IMR-90 (cell line): ENCODE measurements around the gene WDR1. TPM values are rescaled to one million over a fixed set of nuclear protein-coding genes. Genes with fewer than 3 reads are reported as not detected.

Source experiments
- ATAC-seq: fragments of 200-7000 bp; cut with Tn5 transposase; 2 replicates; pipeline ENCODE4 v1.9.1; 2020; ENCODE audit warnings: low read depth, mild to moderate bottlenecking, moderate library complexity
- BruUV-seq: library from RNA; stranded (reverse); fragments of 400-500 nt; replicated peaks from 2 replicates; lab custom pipeline; 2021; lab: Mats Ljungman, UMichigan
- CTCF ChIA-PET: fragments of 300-600 bp; formaldehyde crosslinking; extraction: SDS; loops from one replicate; lab custom pipeline; 2021; ENCODE audit warnings: antibody characterized with exemption; lab: Yijun Ruan, JAX
- POLR2A ChIA-PET: fragments of 300-600 bp; sonication (Branson Sonifier 250); formaldehyde crosslinking; loops from one replicate; lab custom pipeline; 2022; ENCODE audit warnings: antibody characterized with exemption; ENCODE audit not compliant: unreplicated experiment; lab: Charles Lee
- DNase-seq: peaks from one replicate; pipeline ENCODE4 v3.0.0; 2013
- H2AFZ ChIP-seq: replicated peaks from 2 replicates; pipeline ENCODE3; 2013; ENCODE audit warnings: low read length, mild to moderate bottlenecking; ENCODE audit not compliant: poor library complexity
- H2AK5ac ChIP-seq: 2 replicates; pipeline ENCODE4 v1.6.1; 2013; ENCODE audit warnings: low read depth, low read length, inconsistent platforms
- H2AK9ac ChIP-seq: replicated peaks from 2 replicates; pipeline ENCODE3; 2013; ENCODE audit warnings: mild to moderate bottlenecking, low read depth, low read length, moderate library complexity; ENCODE audit not compliant: poor library complexity
- H2BK120ac ChIP-seq: 2 replicates; pipeline ENCODE4 v1.6.1; 2013; ENCODE audit warnings: low read depth, low read length, inconsistent platforms
- H2BK15ac ChIP-seq: 3 replicates; pipeline ENCODE4 v1.6.1; 2013; ENCODE audit warnings: low read depth, low read length, inconsistent platforms
- H2BK20ac ChIP-seq: 2 replicates; pipeline ENCODE4 v1.6.1; 2013; ENCODE audit warnings: low read depth, mild to moderate bottlenecking, inconsistent platforms, low read length, moderate library complexity
- H2BK5ac ChIP-seq: 2 replicates; pipeline ENCODE4 v1.6.1; 2013; ENCODE audit warnings: mild to moderate bottlenecking, low read depth, low read length, inconsistent platforms; ENCODE audit not compliant: poor library complexity, severe bottlenecking
- H3K14ac ChIP-seq: replicated peaks from 2 replicates; pipeline ENCODE4 v1.6.1; 2013; ENCODE audit warnings: low read depth, low read length, inconsistent platforms
- H3K18ac ChIP-seq: 2 replicates; pipeline ENCODE4 v1.6.1; 2013; ENCODE audit warnings: low read depth, low read length, control low read depth
- H3K23ac ChIP-seq: 2 replicates; pipeline ENCODE4 v1.6.1; 2013; ENCODE audit warnings: low read depth, low read length, inconsistent platforms
- H3K27ac ChIP-seq: 2 replicates; pipeline ENCODE4 v1.5.1; 2013; ENCODE audit warnings: mild to moderate bottlenecking, control low read depth, low read length; ENCODE audit not compliant: insufficient read depth
- H3K27me3 ChIP-seq: 2 replicates; pipeline ENCODE4 v1.6.1; 2013; ENCODE audit warnings: low read length; ENCODE audit not compliant: control insufficient read depth, insufficient read depth
- H3K36me3 ChIP-seq: 2 replicates; pipeline ENCODE4 v1.6.1; 2013; ENCODE audit warnings: low read length, mixed read lengths; ENCODE audit not compliant: control insufficient read depth, insufficient read depth
- H3K4ac ChIP-seq: 2 replicates; pipeline ENCODE4 v1.6.1; 2013; ENCODE audit warnings: low read depth, low read length, inconsistent platforms
- H3K4me1 ChIP-seq: 2 replicates; pipeline ENCODE4 v1.6.1; 2013; ENCODE audit warnings: low read length, mixed read lengths; ENCODE audit not compliant: control insufficient read depth, insufficient read depth
- H3K4me2 ChIP-seq: 2 replicates; pipeline ENCODE4 v1.6.1; 2013; ENCODE audit warnings: low read depth, mild to moderate bottlenecking, control low read depth, low read length, moderate library complexity
- H3K4me3 ChIP-seq: 2 replicates; pipeline ENCODE4 v1.5.1; 2013; ENCODE audit warnings: low read depth, mild to moderate bottlenecking, control low read depth, low read length, moderate library complexity; ENCODE audit not compliant: insufficient read depth
- H3K56ac ChIP-seq: 2 replicates; pipeline ENCODE4 v1.6.1; 2013; ENCODE audit warnings: low read length, inconsistent platforms; ENCODE audit not compliant: insufficient read depth; ENCODE audit errors: extremely low read depth
- H3K79me1 ChIP-seq, 2 experiments: 2 replicates each; pipeline ENCODE4 v1.6.1; 2013; ENCODE audit warnings: low read length in 2 of 2, inconsistent platforms in 1 of 2, low read depth in 1 of 2
- H3K9ac ChIP-seq: 2 replicates; pipeline ENCODE4 v1.6.1; 2013; ENCODE audit warnings: low read depth, low read length, control low read depth
- H3K9me1 ChIP-seq: 2 replicates; pipeline ENCODE4 v1.6.1; 2013; ENCODE audit warnings: low read length, inconsistent platforms; ENCODE audit not compliant: insufficient read depth
- H3K9me3 ChIP-seq: 2 replicates; pipeline ENCODE4 v1.6.1; 2013; ENCODE audit warnings: low read length; ENCODE audit not compliant: control insufficient read depth, insufficient read depth
- H4K20me1 ChIP-seq: 2 replicates; pipeline ENCODE4 v1.6.1; 2013; ENCODE audit warnings: low read length, inconsistent platforms; ENCODE audit not compliant: insufficient read depth
- H4K5ac ChIP-seq: 2 replicates; pipeline ENCODE4 v1.6.1; 2013; ENCODE audit warnings: mild to moderate bottlenecking, low read depth, low read length, control low read depth
- H4K8ac ChIP-seq, 2 experiments: 2 replicates each; pipeline ENCODE4 v1.6.1; 2013; ENCODE audit warnings: low read depth in 2 of 2, low read length in 2 of 2, control low read depth in 1 of 2, inconsistent platforms in 1 of 2
- H4K91ac ChIP-seq: 2 replicates; pipeline ENCODE4 v1.6.1; 2013; ENCODE audit warnings: low read depth, low read length, inconsistent platforms; ENCODE audit not compliant: insufficient read depth
- CHD1 ChIP-seq: IDR thresholded peaks from 2 replicates; pipeline ENCODE4 v1.6.1; 2012; ENCODE audit warnings: low read depth, low read length, improper control_type of control experiment
- CTCF ChIP-seq: conservative IDR thresholded peaks from 2 replicates; pipeline ENCODE4 v1.5.1; 2012; ENCODE audit warnings: mild to moderate bottlenecking, low read depth, low read length, improper control_type of control experiment
- MAFK ChIP-seq: IDR thresholded peaks from 2 replicates; pipeline ENCODE4 v1.6.1; 2012; ENCODE audit warnings: low read depth, low read length, improper control_type of control experiment
- MXI1 ChIP-seq: IDR thresholded peaks from 2 replicates; pipeline ENCODE4 v1.6.1; 2012; ENCODE audit warnings: low read depth, mild to moderate bottlenecking, low read length, moderate library complexity, borderline replicate concordance
- NFE2L2 ChIP-seq: fragments of 150-350 bp; IDR thresholded peaks from 2 replicates; pipeline ENCODE4 v1.6.1; 2016; ENCODE audit warnings: low read depth, mild to moderate bottlenecking, low read length
- RAD21 ChIP-seq: IDR thresholded peaks from 2 replicates; pipeline ENCODE4 v1.6.1; 2012; ENCODE audit warnings: low read length, improper control_type of control experiment
- RCOR1 ChIP-seq: IDR thresholded peaks from 2 replicates; pipeline ENCODE4 v1.6.1; 2012; ENCODE audit warnings: mild to moderate bottlenecking, low read length, improper control_type of control experiment; ENCODE audit not compliant: insufficient replicate concordance
- WGBS, 2 experiments: methylation state at CpG; one replicate each; pipeline versions ENCODE4 v1.1.5 to v1.1.7; 2013; ENCODE audit warnings: missing lambda C conversion rate in 2 of 2; ENCODE audit not compliant: insufficient read length in 1 of 2; ENCODE audit errors: extremely low coverage in 2 of 2; 5-methylcytosine and 5-hydroxymethylcytosine counted together
- dilution Hi-C: fragments of 300-500 bp; cut with HindIII; formaldehyde crosslinking; loops from one replicate; pipeline ENCODE4 v1.14.3; 2018; ENCODE audit warnings: low sequenced_read_pairs; ENCODE audit not compliant: unreplicated experiment
- in situ Hi-C: fragments of 300-500 bp; cut with MboI; formaldehyde crosslinking; loops from 3 replicates; pipeline ENCODE4 v1.14.3; 2019; ENCODE audit warnings: low sequenced_read_pairs, inconsistent platforms, mixed read lengths
- intact Hi-C: fragments of 100-400 bp; cut with micrococcal nuclease; formaldehyde crosslinking; loops from 2 replicates; pipeline ENCODE4 v1.10.0; 2022
- polyA plus RNA-seq, 3 experiments: library from polyadenylated mRNA; depleted of rRNA; stranded (reverse); fragments of >200 nt; gene quantifications; 2 replicates each; pipeline ENCODE4 v1.2.3, GENCODE V29; 2012; ENCODE audit warnings: low replicate concordance in 1 of 3
- total RNA-seq: library from RNA; depleted of rRNA; stranded (reverse); fragments of >200 nt; gene quantifications from 2 replicates; pipeline ENCODE4 v1.2.3, GENCODE V29; 2012
- TF ChIP-seq, protein P1 (sequence below): fragments of 150-350 bp; IDR thresholded peaks from 2 replicates; pipeline ENCODE4 v1.6.1; 2016; ENCODE audit warnings: low read depth, mild to moderate bottlenecking, low read length, moderate library complexity, borderline replicate concordance
- TF ChIP-seq, protein P2 (sequence below): fragments of 150-350 bp; IDR thresholded peaks from 2 replicates; pipeline ENCODE4 v1.6.1; 2017; ENCODE audit warnings: mild to moderate bottlenecking, antibody characterized with exemption, low read length, low read depth

The WDR1 gene
- total and polyA plus RNA-seq, 2 of the 4 experiments (the other 2 are of a cell fraction) = 725 to 992 TPM

- H2AK9ac ChIP-seq = no peak overlapping the region
- H4K20me1 ChIP-seq = no peaks in the 10 kb centered on the region
- H3K4ac ChIP-seq = no peak overlapping the region
- H4K8ac ChIP-seq = no peak overlapping the region
- no peak overlapping the region for H4K91ac ChIP-seq
- H3K36me3 ChIP-seq = no peaks in the 10 kb centered on the region
- H3K4me1 ChIP-seq = no peaks in the 10 kb centered on the region
- H3K9ac ChIP-seq = no peak overlapping the region
- WGBS, 2 experiments = no CpG with 5 or more reads among the region's 1 CpG
- no peaks in the 10 kb centered on the region for H3K79me1 ChIP-seq
- intact Hi-C loops = loop anchor here (5.0 kb wide), 1 partner anchor 52 kb away; no protein-coding TSS in a partner anchor
- no peaks in the 10 kb centered on the region for H3K27me3 ChIP-seq
- no peak overlapping the region for H3K14ac ChIP-seq
- H3K18ac ChIP-seq = no peak overlapping the region
- CTCF ChIA-PET = no interaction called here
- ATAC-seq = peak; percentile 57
- no peak overlapping the region for H3K56ac ChIP-seq
- H2BK120ac ChIP-seq = no peak overlapping the region
- dilution Hi-C loops = no loop called here
- H4K5ac ChIP-seq = no peak overlapping the region
- no peak overlapping the region for H2BK20ac ChIP-seq
- H3K4me2 ChIP-seq = no peak overlapping the region
- TF ChIP-seq CHD1 (no peak), RCOR1 (no peak), MXI1 (no peak), NFE2L2 (no peak), CTCF (no peak), RAD21 (no peak), MAFK (no peak)
- TF ChIP-seq, protein P1, sequence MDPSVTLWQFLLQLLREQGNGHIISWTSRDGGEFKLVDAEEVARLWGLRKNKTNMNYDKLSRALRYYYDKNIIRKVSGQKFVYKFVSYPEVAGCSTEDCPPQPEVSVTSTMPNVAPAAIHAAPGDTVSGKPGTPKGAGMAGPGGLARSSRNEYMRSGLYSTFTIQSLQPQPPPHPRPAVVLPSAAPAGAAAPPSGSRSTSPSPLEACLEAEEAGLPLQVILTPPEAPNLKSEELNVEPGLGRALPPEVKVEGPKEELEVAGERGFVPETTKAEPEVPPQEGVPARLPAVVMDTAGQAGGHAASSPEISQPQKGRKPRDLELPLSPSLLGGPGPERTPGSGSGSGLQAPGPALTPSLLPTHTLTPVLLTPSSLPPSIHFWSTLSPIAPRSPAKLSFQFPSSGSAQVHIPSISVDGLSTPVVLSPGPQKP = no peak
- TF ChIP-seq, protein P2, sequence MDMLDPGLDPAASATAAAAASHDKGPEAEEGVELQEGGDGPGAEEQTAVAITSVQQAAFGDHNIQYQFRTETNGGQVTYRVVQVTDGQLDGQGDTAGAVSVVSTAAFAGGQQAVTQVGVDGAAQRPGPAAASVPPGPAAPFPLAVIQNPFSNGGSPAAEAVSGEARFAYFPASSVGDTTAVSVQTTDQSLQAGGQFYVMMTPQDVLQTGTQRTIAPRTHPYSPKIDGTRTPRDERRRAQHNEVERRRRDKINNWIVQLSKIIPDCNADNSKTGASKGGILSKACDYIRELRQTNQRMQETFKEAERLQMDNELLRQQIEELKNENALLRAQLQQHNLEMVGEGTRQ = no peak
- in situ Hi-C loops = no loop called here
- H2BK15ac ChIP-seq = no peak overlapping the region
- no TSS peak for BruUV-seq
- no peak overlapping the region for H3K23ac ChIP-seq
- no peaks in the 10 kb centered on the region for H3K9me3 ChIP-seq
- H2AFZ ChIP-seq = no peak overlapping the region
- no peak overlapping the region for H3K27ac ChIP-seq
- H2BK5ac ChIP-seq = no peak overlapping the region
- no peaks in the 10 kb centered on the region for H3K9me1 ChIP-seq
- POLR2A ChIA-PET = no interaction called here
- H3K4me3 ChIP-seq = no peak overlapping the region
- H2AK5ac ChIP-seq = no peak overlapping the region
- DNase-seq = peak; percentile 20
Observed at GRCh38 chr4:10045481-10045880, 71.1 kb downstream of the WDR1 start.
